Measurements from ENCODE around the gene ZNF804A. TPM values are rescaled to one million over a fixed set of nuclear protein-coding genes. Genes with fewer than 3 reads are reported as not detected.

The ZNF804A gene
- total RNA-seq, 4 donors from 2014 or later = 0.05 to 0.10 TPM; not detected in 2

DNA sequence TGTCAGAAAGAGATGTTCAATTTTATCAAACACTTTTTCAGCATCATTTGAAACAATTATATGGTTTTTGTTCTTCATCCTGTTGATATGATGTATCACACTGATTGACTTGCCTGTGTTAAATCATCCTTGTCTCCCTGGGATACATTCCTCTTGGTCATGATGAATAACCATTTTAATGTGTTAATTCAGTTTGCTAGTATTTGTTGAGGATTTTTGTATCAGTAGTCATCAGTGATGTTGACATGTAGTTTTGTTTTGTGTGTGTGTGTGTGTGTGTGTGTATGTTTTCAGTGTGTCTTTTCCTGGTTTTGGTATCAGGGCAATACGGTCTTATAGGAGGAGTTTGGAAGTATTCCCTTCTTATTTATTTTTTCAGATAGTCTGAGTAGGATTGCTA, 325.4 kb downstream of the ZNF804A start:
- 89% methylated on average over 1 of the region's 1 CpG for WGBS, 2 donors
- DNase-seq (ENCODE audit: low spot score in 2 of 2) = no peak
- intact Hi-C loops (cut with DNase I; ENCODE audit: low total_unique reads) = no loop called here
- TF ChIP-seq, protein P1, sequence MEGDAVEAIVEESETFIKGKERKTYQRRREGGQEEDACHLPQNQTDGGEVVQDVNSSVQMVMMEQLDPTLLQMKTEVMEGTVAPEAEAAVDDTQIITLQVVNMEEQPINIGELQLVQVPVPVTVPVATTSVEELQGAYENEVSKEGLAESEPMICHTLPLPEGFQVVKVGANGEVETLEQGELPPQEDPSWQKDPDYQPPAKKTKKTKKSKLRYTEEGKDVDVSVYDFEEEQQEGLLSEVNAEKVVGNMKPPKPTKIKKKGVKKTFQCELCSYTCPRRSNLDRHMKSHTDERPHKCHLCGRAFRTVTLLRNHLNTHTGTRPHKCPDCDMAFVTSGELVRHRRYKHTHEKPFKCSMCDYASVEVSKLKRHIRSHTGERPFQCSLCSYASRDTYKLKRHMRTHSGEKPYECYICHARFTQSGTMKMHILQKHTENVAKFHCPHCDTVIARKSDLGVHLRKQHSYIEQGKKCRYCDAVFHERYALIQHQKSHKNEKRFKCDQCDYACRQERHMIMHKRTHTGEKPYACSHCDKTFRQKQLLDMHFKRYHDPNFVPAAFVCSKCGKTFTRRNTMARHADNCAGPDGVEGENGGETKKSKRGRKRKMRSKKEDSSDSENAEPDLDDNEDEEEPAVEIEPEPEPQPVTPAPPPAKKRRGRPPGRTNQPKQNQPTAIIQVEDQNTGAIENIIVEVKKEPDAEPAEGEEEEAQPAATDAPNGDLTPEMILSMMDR (IDR thresholded peaks at IDR 0.05) = no peak
- no peak for TF ChIP-seq POLR2A (IDR thresholded peaks at IDR 0.05)
- H3K4me3 ChIP-seq (ENCODE audit: low read depth, poor library complexity, severe bottlenecking) = no peak overlapping the region

DNA sequence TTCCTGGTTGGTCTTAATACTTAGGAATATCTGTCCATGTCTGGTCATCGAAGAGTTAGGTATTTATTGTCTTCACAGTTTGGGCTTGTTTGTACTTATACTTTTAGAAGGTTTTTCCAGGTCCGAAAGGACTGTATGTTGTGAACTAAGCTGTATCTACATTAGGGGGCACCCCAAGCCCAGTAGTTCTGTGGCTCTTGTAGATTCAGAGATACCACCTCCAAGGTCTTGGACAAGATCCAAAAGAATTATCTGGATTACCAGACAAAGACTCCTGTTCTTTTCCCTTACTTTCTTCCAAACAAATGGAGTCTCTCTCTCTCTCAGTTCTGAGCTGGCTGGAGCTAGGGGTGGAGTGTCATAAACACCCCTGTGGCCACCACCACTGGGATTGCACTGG, 328.7 kb downstream of the ZNF804A start:
- intact Hi-C loops (cut with DNase I; ENCODE audit: low total_unique reads) = no loop called here
- 87 to 91% methylated on average over 2 of the region's 2 CpGs for WGBS, 2 donors
- no peak overlapping the region for H3K4me3 ChIP-seq (ENCODE audit: low read depth, poor library complexity, severe bottlenecking)
- DNase-seq (ENCODE audit: low spot score in 2 of 2) = no peak
- no peak for TF ChIP-seq POLR2A (IDR thresholded peaks at IDR 0.05)
- TF ChIP-seq, protein P1 (IDR thresholded peaks at IDR 0.05) = no peak

DNA sequence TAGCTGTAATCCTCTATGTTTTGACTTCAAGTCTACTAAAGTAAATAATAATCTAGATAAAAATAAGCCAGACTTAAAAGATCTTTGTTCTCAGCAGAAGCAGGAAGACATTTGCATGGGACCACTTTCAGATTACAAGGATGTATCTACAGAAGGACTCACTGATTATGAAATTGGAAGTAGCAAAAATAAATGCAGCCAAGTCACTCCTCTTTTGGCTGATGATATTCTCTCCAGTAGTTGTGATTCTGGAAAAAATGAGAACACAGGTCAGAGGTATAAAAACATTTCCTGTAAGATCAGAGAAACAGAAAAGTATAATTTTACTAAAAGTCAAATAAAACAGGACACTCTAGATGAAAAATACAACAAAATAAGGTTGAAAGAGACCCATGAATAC, 338.4 kb downstream of the ZNF804A start:
- no peak for TF ChIP-seq POLR2A (IDR thresholded peaks at IDR 0.05)
- TF ChIP-seq, protein P1 (IDR thresholded peaks at IDR 0.05) = no peak
- no peak overlapping the region for H3K4me3 ChIP-seq (ENCODE audit: low read depth, poor library complexity, severe bottlenecking)
- intact Hi-C loops (cut with DNase I; ENCODE audit: low total_unique reads) = no loop called here
- DNase-seq (ENCODE audit: low spot score in 2 of 2) = no peak

DNA sequence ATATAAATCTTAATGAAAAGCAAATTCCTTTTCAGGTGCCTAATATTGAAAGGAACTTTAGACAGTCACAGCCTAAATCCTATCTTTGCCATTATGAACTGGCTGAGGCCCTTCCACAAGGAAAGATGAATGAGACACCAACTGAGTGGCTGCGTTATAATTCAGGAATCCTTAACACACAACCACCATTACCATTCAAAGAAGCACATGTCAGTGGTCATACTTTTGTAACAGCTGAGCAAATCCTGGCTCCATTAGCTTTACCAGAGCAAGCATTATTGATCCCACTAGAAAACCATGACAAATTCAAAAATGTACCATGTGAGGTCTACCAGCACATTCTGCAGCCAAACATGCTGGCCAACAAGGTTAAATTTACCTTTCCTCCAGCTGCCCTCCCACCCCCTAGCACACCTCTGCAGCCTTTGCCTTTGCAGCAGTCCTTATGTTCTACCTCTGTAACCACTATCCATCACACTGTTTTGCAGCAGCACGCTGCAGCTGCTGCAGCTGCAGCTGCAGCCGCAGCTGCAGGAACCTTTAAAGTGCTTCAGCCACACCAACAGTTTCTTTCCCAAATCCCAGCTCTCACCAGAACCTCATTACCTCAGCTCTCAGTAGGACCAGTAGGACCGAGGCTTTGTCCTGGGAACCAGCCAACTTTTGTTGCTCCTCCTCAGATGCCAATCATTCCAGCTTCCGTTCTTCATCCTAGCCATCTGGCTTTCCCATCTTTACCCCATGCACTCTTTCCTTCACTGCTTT, 340.1 kb downstream of the ZNF804A start:
- TF ChIP-seq, protein P1 (IDR thresholded peaks at IDR 0.05) = no peak
- no peak for TF ChIP-seq POLR2A (IDR thresholded peaks at IDR 0.05)
- WGBS, 2 donors = 69 to 71% methylated on average over 5 of the region's 5 CpGs
- H3K4me3 ChIP-seq (ENCODE audit: low read depth, poor library complexity, severe bottlenecking) = no peak overlapping the region
- intact Hi-C loops (cut with DNase I; ENCODE audit: low total_unique reads) = no loop called here
- DNase-seq (ENCODE audit: low spot score in 2 of 2) = no peak

DNA sequence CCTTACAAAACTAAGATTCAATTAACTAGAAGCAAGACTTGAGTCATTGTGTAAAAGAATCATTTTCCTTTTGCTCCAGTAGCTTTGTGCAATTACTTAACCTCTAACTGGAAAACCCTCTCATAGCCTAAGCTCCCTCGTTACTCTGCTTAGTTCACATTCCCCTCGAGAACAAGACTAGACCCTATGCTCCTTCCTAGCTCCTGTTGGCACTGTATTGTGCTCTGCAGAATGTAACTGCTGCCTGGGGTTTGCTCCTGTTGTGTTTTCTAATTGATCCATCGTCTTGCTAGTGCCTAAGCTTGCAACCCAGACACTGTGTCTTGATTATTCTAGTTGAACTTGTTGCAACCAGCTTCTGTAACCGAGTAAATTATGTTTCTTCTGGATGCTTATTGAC, 347.0 kb downstream of the ZNF804A start:
- TF ChIP-seq, protein P1 (IDR thresholded peaks at IDR 0.05) = no peak
- no peak for TF ChIP-seq POLR2A (IDR thresholded peaks at IDR 0.05)
- no peak overlapping the region for H3K4me3 ChIP-seq (ENCODE audit: low read depth, poor library complexity, severe bottlenecking)
- intact Hi-C loops (cut with DNase I; ENCODE audit: low total_unique reads) = no loop called here
- 55 to 56% methylated on average over 4 of the region's 4 CpGs for WGBS, 2 donors
- DNase-seq (ENCODE audit: low spot score in 2 of 2) = no peak

DNA sequence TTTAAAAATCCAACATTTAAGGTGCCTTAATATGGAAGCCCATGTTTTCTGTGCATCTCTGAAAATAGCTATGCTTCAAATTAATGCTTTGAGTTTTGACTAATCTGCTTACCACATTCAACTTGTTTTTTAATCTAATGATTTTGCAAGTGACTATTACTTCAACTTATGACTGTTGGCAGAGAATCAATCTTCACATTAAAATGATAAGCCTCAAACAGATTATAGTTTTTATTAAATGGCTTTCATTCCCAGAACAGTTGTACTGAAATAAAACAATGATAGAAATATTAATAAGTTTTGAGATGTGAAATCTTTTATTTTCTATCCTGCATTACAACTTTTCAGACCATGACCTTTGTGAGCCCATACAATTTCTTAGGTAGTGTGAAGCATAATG, 347.5 kb downstream of the ZNF804A start:
- TF ChIP-seq POLR2A (IDR thresholded peaks at IDR 0.05) = no peak
- TF ChIP-seq, protein P1 (IDR thresholded peaks at IDR 0.05) = no peak
- no peak for DNase-seq (ENCODE audit: low spot score in 2 of 2)
- no peak overlapping the region for H3K4me3 ChIP-seq (ENCODE audit: low read depth, poor library complexity, severe bottlenecking)
- intact Hi-C loops (cut with DNase I; ENCODE audit: low total_unique reads) = no loop called here

Data from lower leg skin (tissue), 4 donors.